ENCODE measurements around the gene LAT. TPM values are rescaled to one million over a fixed set of nuclear protein-coding genes. Genes with fewer than 3 reads are reported as not detected.
A peak's percentile ranks its signal among the peaks of the same experiment; 100 is the strongest.
"Not testable (repeated sequence)": the region's sequence is repeated elsewhere in the genome, so short reads cannot be mapped to it uniquely, and the experiment has no call there.

Gene LAT
- total and polyA plus RNA-seq, 10 donors, result 28.6 to 54.2 (median 32.6) TPM

- Histone ChIP-seq H3K9me3 (no peaks in the 10 kb centered on the region), H3K4me1 (peaks cover 0 to 7% (median 0%) of the 10 kb centered on the region in 6 donors), H3K36me3 (no peaks in the 10 kb centered on the region), H3K4me3 (no peak overlapping the region), H3K27ac (no peak overlapping the region), H3K27me3 (replicated peaks in 1 of 7) (no peaks in the 10 kb centered on the region)
- TF ChIP-seq CTCF (IDR thresholded peaks at IDR 0.05 in 8 of 11, conservative IDR thresholded peaks at IDR 0.05 in 3 of 11) (no peak), POLR2A (IDR thresholded peaks at IDR 0.05) (no peak), POLR2AphosphoS5 (IDR thresholded peaks at IDR 0.05) (no peak)
- 87 to 98% (median 97%) methylated on average over 2 of the region's 2 CpGs for WGBS, 5 donors
- no peak for DNase-seq
- intact Hi-C loops (cut with DNase I; ENCODE audit: low total_unique reads), result no loop called here
These were observed 15.2 kb downstream of the LAT start for GRCh38 chr16:29000019-29000418.

- H3K9me3 ChIP-seq; H3K27me3 ChIP-seq (replicated peaks in 1 of 7); H3K36me3 ChIP-seq; H3K4me3 ChIP-seq; intact Hi-C loops (cut with DNase I; ENCODE audit: low total_unique reads); H3K27ac ChIP-seq; DNase-seq: not testable (repeated sequence)
- H3K4me1 ChIP-seq, result peaks cover 0 to 27% (median 5%) of the 10 kb centered on the region in 6 donors
- 50 to 83% (median 73%) methylated on average over 6 to 9 of the region's 9 CpGs for WGBS, 5 donors
These were observed 19.8 kb downstream of the LAT start for GRCh38 chr16:29004496-29005139.

DNA sequence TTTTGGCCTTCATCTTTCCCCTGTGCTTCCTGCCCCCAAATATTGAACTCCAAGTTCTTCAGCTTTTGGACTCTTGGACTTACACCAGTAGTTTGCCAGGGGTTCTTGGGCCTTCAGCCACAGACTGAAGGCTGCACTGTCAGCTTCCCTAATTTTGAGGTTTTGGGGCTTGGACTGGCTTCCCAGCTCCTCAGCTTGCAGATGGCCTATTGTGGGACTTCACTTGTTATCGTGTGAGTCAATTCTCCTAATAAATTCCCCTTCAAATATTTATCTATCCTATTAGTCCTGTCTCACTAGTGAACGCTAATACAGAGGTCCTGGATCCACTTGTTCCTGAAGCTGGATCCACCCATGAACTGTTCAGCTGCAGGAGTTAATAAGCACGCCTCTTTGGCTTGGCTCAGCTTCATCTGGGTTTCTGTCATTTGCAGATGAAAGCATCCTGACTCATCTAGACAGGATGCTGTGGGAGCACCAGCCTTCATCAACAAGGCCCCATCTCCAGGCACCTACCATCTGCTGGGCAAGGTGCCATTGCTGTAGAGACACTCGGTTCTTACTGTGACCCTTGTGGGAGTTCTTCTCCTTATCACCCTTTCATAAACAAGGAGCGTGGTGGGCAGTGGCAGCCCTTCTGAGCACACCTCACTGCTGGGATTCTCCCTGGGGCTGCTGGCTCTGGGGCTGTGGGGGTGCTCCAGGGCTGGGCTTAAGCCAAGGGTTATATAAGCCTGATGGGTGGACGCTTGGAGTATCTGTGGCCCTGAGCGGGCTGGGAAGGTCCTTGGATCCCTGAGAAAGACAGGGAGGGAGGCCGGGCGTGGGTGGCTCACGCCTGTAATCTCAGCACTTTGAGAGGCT, 23.1 kb downstream of the LAT start:
- H3K27me3 ChIP-seq (replicated peaks in 1 of 7), result peaks cover 0 to 5% (median 0%) of the 10 kb centered on the region in 7 donors
- H3K4me1 ChIP-seq, result peaks cover 0 to 36% (median 5%) of the 10 kb centered on the region in 6 donors
- TF ChIP-seq POLR2A (IDR thresholded peaks at IDR 0.05) (no peak), CTCF (IDR thresholded peaks at IDR 0.05 in 8 of 11, conservative IDR thresholded peaks at IDR 0.05 in 3 of 11) (no peak), POLR2AphosphoS5 (IDR thresholded peaks at IDR 0.05) (peak in 1 of 3 donors; percentile 10)
- no peak for DNase-seq
- WGBS, 5 donors, result 49 to 70% (median 54%) methylated on average over 8 to 10 of the region's 10 CpGs
- H3K9me3 ChIP-seq, result no peaks in the 10 kb centered on the region
- peak overlapping the region in 3 of 8 donors; percentile 31 to 67 (median 45) for H3K27ac ChIP-seq
- intact Hi-C loops (cut with DNase I; ENCODE audit: low total_unique reads), result no loop called here
- no peak overlapping the region for H3K4me3 ChIP-seq
- no peaks in the 10 kb centered on the region for H3K36me3 ChIP-seq

DNA sequence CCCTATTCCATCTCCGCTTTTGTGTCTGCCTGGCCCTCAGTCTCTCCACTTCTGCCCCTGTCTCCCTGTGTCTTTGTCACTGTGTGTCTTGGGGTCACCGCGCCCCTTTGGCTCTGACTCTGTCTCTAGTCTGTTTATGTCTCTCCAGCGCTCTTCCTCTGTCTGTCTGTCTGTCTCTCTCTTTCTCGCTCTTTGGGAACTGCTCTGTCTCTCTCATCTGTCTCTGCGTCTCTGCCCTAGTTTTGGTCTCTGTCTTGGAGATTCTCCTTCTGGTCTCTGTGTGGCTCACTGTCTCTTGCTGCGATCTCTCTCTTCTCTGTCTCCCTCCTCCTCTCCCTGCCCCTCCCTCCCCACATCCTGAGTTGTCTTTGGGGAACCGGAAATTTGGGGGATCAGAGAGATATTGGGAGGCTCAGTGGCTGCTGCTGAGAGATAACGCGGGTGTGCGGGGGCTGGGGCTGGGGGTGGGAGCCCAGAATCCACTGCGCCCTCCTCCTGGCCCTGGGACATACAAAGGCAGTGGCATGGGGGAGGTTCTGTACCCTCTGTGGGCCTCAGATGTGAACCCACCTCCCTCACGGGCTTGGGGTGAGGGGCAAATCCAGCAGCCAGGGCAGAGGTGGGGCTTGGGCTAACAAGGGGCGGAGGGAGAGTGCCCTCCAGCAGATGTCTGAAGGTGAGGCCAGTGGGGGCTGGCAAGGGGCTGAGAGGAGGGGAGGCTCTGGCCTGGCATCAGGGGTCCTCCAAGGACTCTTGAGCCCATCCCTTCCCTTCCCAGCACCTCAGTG, 24.4 kb downstream of the LAT start:
- Histone ChIP-seq H3K27ac (peak overlapping the region in 3 of 8 donors; percentile 31 to 67 (median 45)), H3K27me3 (replicated peaks in 1 of 7) (peaks cover 0 to 5% (median 0%) of the 10 kb centered on the region in 7 donors), H3K4me1 (peaks cover 0 to 46% (median 6%) of the 10 kb centered on the region in 6 donors), H3K36me3 (no peaks in the 10 kb centered on the region), H3K4me3 (no peak overlapping the region), H3K9me3 (no peaks in the 10 kb centered on the region)
- TF ChIP-seq POLR2A (IDR thresholded peaks at IDR 0.05) (no peak), POLR2AphosphoS5 (IDR thresholded peaks at IDR 0.05) (no peak)
- 41 to 57% (median 52%) methylated on average over 14 of the region's 14 CpGs for WGBS, 5 donors
- no peak for DNase-seq
- intact Hi-C loops (cut with DNase I; ENCODE audit: low total_unique reads), result no loop called here

Data from spleen (tissue), 11 donors.